Gastrocnemius medialis (tissue), 4 donors: ENCODE measurements around the gene MAGEL2. TPM values are rescaled to one million over a fixed set of nuclear protein-coding genes. Genes with fewer than 3 reads are reported as not detected.

Source experiments
- ATAC-seq, 2 donors: fragments of 150-250 bp; one replicate each; pipeline ENCODE4 v1.9.1; 2016
- DNase-seq, 2 donors: peaks; one replicate each; pipeline ENCODE4 v3.0.0-alpha.2; 2019
- H3K27ac ChIP-seq, 4 donors: fragments of 200-600 bp; sonication (generic); 1 replicate in 1 of 4; 2 replicates in 3 of 4; pipeline ENCODE4 v1.5.1; 2016 to 2018; ENCODE audit warnings: mild to moderate bottlenecking in 2 of 4, moderate library complexity in 1 of 4
- H3K27me3 ChIP-seq, 3 donors: fragments of 200-600 bp; sonication (generic) in 2 of 3; 1 replicate in 1 of 3; 2 replicates in 2 of 3; pipeline versions ENCODE4 v1.5.1 to v1.6.0; 2016 to 2019; ENCODE audit warnings: mild to moderate bottlenecking in 1 of 3, moderate library complexity in 1 of 3
- H3K36me3 ChIP-seq, 2 donors: fragments of 200-600 bp; sonication (generic) in 1 of 2; one replicate each; pipeline ENCODE4 v1.5.1; 2017 to 2018
- H3K4me1 ChIP-seq, 2 donors: fragments of 200-600 bp; sonication (generic) in 1 of 2; one replicate each; pipeline ENCODE4 v1.5.1; 2016 to 2017; ENCODE audit warnings: mild to moderate bottlenecking in 2 of 2
- H3K4me3 ChIP-seq, 4 donors: fragments of 200-600 bp; sonication (generic) in 3 of 4; 1 replicate in 1 of 4; 2 replicates in 3 of 4; pipeline ENCODE4 v1.5.1; 2016 to 2019; ENCODE audit warnings: mild to moderate bottlenecking in 2 of 4
- H3K9me3 ChIP-seq, 3 donors: fragments of 200-600 bp; sonication (generic) in 2 of 3; 1 replicate in 1 of 3; 2 replicates in 2 of 3; pipeline ENCODE4 v1.5.1; 2016 to 2019
- POLR2A ChIP-seq, 2 donors: fragments of 450-650 bp; IDR thresholded peaks; one replicate each; pipeline ENCODE4 v1.6.1; 2017; ENCODE audit warnings: antibody characterized with exemption in 2 of 2, mild to moderate bottlenecking in 2 of 2, moderate library complexity in 2 of 2
- in situ Hi-C, 4 donors: fragments of 200-750 bp; cut with MboI; loops; one replicate each; pipeline versions ENCODE4 v1.15.0 to v1.8.0; 2017; ENCODE audit warnings: low sequenced_read_pairs in 4 of 4
- intact Hi-C: fragments of 100-400 bp; cut with DNase I; formaldehyde crosslinking; loops from one replicate; pipeline ENCODE4 v1.15.1; 2023; ENCODE audit warnings: low total_unique reads
- total RNA-seq, 4 donors: library from RNA; depleted of rRNA; stranded (reverse); fragments of >200 nt; gene quantifications; one replicate each; pipeline versions ENCODE4 v1.1.0 to v1.2.3, GENCODE V29; 2016
- TF ChIP-seq, protein P1 (sequence below), 5 experiments: fragments of 450-650 bp in 3 of 5; fragments of 200-600 bp in 2 of 5; sonication (generic) in 2 of 5; IDR thresholded peaks in 4 of 5; conservative IDR thresholded peaks in 1 of 5; 1 replicate in 4 of 5; 2 replicates in 1 of 5; pipeline ENCODE4 v1.5.1; 2016 to 2019; ENCODE audit warnings: antibody characterized with exemption in 5 of 5, mild to moderate bottlenecking in 3 of 5, moderate library complexity in 3 of 5

Gene MAGEL2
- total RNA-seq, 4 donors from 2014 or later: 0.09 TPM; not detected in 3

DNA sequence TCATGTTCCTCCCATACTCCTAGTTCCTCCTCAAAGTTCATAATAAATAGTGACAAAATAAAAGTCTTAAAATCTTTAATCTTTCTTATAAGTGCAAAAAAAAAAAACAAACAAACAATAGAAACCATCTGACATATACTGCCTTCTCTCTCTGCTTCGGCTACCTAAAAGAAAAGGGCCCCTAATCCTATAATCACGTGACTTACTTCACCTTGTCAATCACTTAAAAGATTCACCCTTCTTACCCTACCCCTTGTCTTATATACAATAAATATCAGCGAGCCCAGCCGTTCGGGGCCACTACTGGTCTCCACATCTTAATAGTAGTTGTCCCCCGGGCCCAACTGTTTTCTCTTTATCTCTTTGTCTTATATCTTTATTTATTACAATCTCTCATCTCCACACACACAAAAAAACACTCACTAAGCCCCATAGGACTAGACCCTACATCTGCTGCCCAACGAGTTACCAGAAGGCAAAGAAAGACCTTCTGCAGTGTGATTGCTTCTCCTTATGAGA lies 53.4 kb downstream of the MAGEL2 start:
- Histone ChIP-seq H3K27ac (no peak overlapping the region), H3K4me1 (no peaks in the 10 kb centered on the region), H3K9me3 (no peaks in the 10 kb centered on the region), H3K4me3 (no peak overlapping the region), H3K36me3 (no peaks in the 10 kb centered on the region), H3K27me3 (no peaks in the 10 kb centered on the region)
- intact Hi-C loops (no loop called here), in situ Hi-C loops (no loop called here)
- TF ChIP-seq POLR2A (IDR thresholded peaks at IDR 0.05): no peak
- TF ChIP-seq, protein P1, sequence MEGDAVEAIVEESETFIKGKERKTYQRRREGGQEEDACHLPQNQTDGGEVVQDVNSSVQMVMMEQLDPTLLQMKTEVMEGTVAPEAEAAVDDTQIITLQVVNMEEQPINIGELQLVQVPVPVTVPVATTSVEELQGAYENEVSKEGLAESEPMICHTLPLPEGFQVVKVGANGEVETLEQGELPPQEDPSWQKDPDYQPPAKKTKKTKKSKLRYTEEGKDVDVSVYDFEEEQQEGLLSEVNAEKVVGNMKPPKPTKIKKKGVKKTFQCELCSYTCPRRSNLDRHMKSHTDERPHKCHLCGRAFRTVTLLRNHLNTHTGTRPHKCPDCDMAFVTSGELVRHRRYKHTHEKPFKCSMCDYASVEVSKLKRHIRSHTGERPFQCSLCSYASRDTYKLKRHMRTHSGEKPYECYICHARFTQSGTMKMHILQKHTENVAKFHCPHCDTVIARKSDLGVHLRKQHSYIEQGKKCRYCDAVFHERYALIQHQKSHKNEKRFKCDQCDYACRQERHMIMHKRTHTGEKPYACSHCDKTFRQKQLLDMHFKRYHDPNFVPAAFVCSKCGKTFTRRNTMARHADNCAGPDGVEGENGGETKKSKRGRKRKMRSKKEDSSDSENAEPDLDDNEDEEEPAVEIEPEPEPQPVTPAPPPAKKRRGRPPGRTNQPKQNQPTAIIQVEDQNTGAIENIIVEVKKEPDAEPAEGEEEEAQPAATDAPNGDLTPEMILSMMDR (IDR thresholded peaks at IDR 0.05 in 4 of 5, conservative IDR thresholded peaks at IDR 0.05 in 1 of 5): no peak
- ATAC-seq: no peak
- no peak for DNase-seq

Other genes starting within 250 kb of the MAGEL2 start
- gene GOLGA6L2, start 200.6 kb downstream of the MAGEL2 start, total RNA-seq: not detected
- 1 to 10 TPM in 1 of 4 donors, under 1 TPM in 2, not detected in 1; 0.25 to 2.2 (median 0.29) TPM for gene MKRN3, start 82.2 kb downstream of the MAGEL2 start, total RNA-seq
- 10 to 100 TPM in 3 of 4 donors, 1 to 10 TPM in 1; 8.9 to 12.4 (median 12.2) TPM for gene NDN, start 39.4 kb upstream of the MAGEL2 start, total RNA-seq